AG09319 (cell line): ENCODE results near the gene SYNJ2.

Experiments
- DNase-seq: peaks from one replicate; pipeline ENCODE4 v3.0.0-alpha.2; 2010; ENCODE audit warnings: low read depth; ENCODE audit errors: extremely low read depth
- CTCF ChIP-seq: IDR thresholded peaks from 2 replicates; pipeline ENCODE4 v1.5.1; 2011; ENCODE audit warnings: low read depth, mild to moderate bottlenecking, inconsistent platforms, low read length, moderate library complexity

SYNJ2 gene

GRCh38 chr6:158048589-158048988 lies 66.9 kb downstream of the SYNJ2 start:
- no peak for TF ChIP-seq CTCF
- DNase-seq: no peak

GRCh38 chr6:158049055-158050028 lies 67.7 kb downstream of the SYNJ2 start:
- DNase-seq: no peak
- no peak for TF ChIP-seq CTCF

GRCh38 chr6:158050107-158050735 lies 68.6 kb downstream of the SYNJ2 start:
- DNase-seq: no peak
- TF ChIP-seq CTCF: no peak

- DNase-seq: no peak
- TF ChIP-seq CTCF: no peak
Measured at GRCh38 chr6:158050955-158051354, 69.3 kb downstream of the SYNJ2 start.

GRCh38 chr6:158051968-158052367 lies 70.3 kb downstream of the SYNJ2 start:
- TF ChIP-seq CTCF: no peak
- no peak for DNase-seq

- no peak for DNase-seq
- no peak for TF ChIP-seq CTCF
Measured at GRCh38 chr6:158053377-158054313, 72.0 kb downstream of the SYNJ2 start.
